B cell (primary cell): Measurements from ENCODE around the gene ZPLD1. TPM values are rescaled to one million over a fixed set of nuclear protein-coding genes. Genes with fewer than 3 reads are reported as not detected.

Source experiments
- ATAC-seq: fragments of 200-7000 bp; cut with Tn5 transposase; one replicate; pipeline ENCODE4 v1.10.0; 2021; ENCODE audit warnings: low read depth, mild to moderate bottlenecking, moderate number of reproducible peaks, moderate library complexity
- CTCF ChIA-PET: fragments of 350-600 bp; sonication (Branson Sonifier 250); formaldehyde crosslinking; loops from one replicate; lab custom pipeline; 2021; ENCODE audit warnings: antibody characterized with exemption, inconsistent platforms; lab: Charles Lee
- POLR2A ChIA-PET: fragments of 350-600 bp; sonication (Branson Sonifier 250); formaldehyde crosslinking; loops from one replicate; lab custom pipeline; 2021; ENCODE audit warnings: antibody characterized with exemption; lab: Charles Lee
- DNase-seq: peaks from one replicate; pipeline ENCODE4 v3.0.0; 2013
- H2AFZ ChIP-seq: 2 replicates; pipeline ENCODE4 v1.6.1; 2012; ENCODE audit warnings: mild to moderate bottlenecking, low read depth, low read length; ENCODE audit not compliant: insufficient read depth, poor library complexity, severe bottlenecking
- H3K27ac ChIP-seq, 2 donors: 1 replicate in 1 of 2; 2 replicates in 1 of 2; pipeline ENCODE4 v1.5.1; 2012 to 2013; ENCODE audit warnings: low read length in 2 of 2, mild to moderate bottlenecking in 2 of 2, moderate library complexity in 1 of 2
- H3K27me3 ChIP-seq, 4 experiments: fragments of 200-600 bp in 1 of 4; sonication (generic) in 1 of 4; replicated peaks in 1 of 4; 1 replicate in 2 of 4; 2 replicates in 2 of 4; pipeline versions ENCODE4 v1.6.1 to v1.7.0; 2013 to 2016; ENCODE audit warnings: low read length in 3 of 4, mild to moderate bottlenecking in 2 of 4, mixed read lengths in 1 of 4, moderate library complexity in 1 of 4; ENCODE audit not compliant: insufficient read depth in 4 of 4, control insufficient read depth in 3 of 4; ENCODE audit errors: control extremely low read depth in 1 of 4
- H3K36me3 ChIP-seq, 2 experiments: replicated peaks in 1 of 2; 1 replicate in 1 of 2; 2 replicates in 1 of 2; pipeline versions ENCODE4 v1.6.1 to v1.7.1; 2013; ENCODE audit warnings: low read length in 1 of 2; ENCODE audit not compliant: insufficient read depth in 2 of 2, control insufficient read depth in 1 of 2; ENCODE audit errors: control extremely low read depth in 1 of 2, extremely low read depth in 1 of 2
- H3K4me1 ChIP-seq, 2 donors: fragments of 200-600 bp in 1 of 2; sonication (generic) in 1 of 2; 1 replicate in 1 of 2; 2 replicates in 1 of 2; pipeline versions ENCODE4 v1.5.1 to v1.6.1; 2013 to 2017; ENCODE audit warnings: low read length in 2 of 2; ENCODE audit not compliant: control insufficient read depth in 2 of 2, insufficient read depth in 2 of 2
- H3K4me2 ChIP-seq: replicated peaks from 2 replicates; pipeline ENCODE3; 2012; ENCODE audit warnings: mild to moderate bottlenecking, low read depth, low read length; ENCODE audit not compliant: poor library complexity, severe bottlenecking
- H3K4me3 ChIP-seq, 5 experiments: fragments of 200-600 bp in 1 of 5; sonication (generic) in 1 of 5; 1 replicate in 3 of 5; 2 replicates in 2 of 5; pipeline versions ENCODE4 v1.5.1 to v1.7.0; 2011 to 2016; ENCODE audit warnings: low read length in 4 of 5, mild to moderate bottlenecking in 4 of 5, low read depth in 2 of 5, control low read depth in 1 of 5, moderate library complexity in 1 of 5; ENCODE audit not compliant: insufficient read depth in 1 of 5; ENCODE audit errors: control extremely low read depth in 1 of 5, extremely low read depth in 1 of 5
- H3K79me2 ChIP-seq: fragments of 200-600 bp; sonication (generic); one replicate; pipeline ENCODE4 v1.6.0; 2016; ENCODE audit warnings: low read length; ENCODE audit not compliant: control insufficient read depth, insufficient read depth
- H3K9ac ChIP-seq: fragments of 200-600 bp; sonication (generic); 2 replicates; pipeline ENCODE4 v1.6.1; 2017; ENCODE audit warnings: mild to moderate bottlenecking, low read length, moderate library complexity
- H3K9me3 ChIP-seq, 3 donors: one replicate each; pipeline versions ENCODE4 v1.6.1 to v1.7.1; 2013; ENCODE audit warnings: low read length in 2 of 3; ENCODE audit not compliant: control insufficient read depth in 2 of 3, insufficient read depth in 1 of 3; ENCODE audit errors: control extremely low read depth in 1 of 3
- H4K20me1 ChIP-seq: 2 replicates; pipeline ENCODE4 v1.6.0; 2012; ENCODE audit warnings: mild to moderate bottlenecking, low read length; ENCODE audit not compliant: insufficient read depth, control insufficient read depth, poor library complexity, severe bottlenecking
- H3K27ac Mint-ChIP-seq: one replicate; pipeline ENCODE4 v1.8.0; 2021; ENCODE audit warnings: mixed read lengths
- H3K27me3 Mint-ChIP-seq: one replicate; pipeline ENCODE4 v1.8.0; 2021; ENCODE audit warnings: mixed read lengths
- H3K4me1 Mint-ChIP-seq: one replicate; pipeline ENCODE4 v1.8.0; 2021; ENCODE audit warnings: mixed read lengths
- H3K4me3 Mint-ChIP-seq: one replicate; pipeline ENCODE4 v1.8.0; 2021; ENCODE audit warnings: mixed read lengths
- H3K9me3 Mint-ChIP-seq: one replicate; pipeline ENCODE4 v1.8.0; 2022; ENCODE audit warnings: mixed read lengths; ENCODE audit not compliant: insufficient read depth
- CTCF ChIP-seq: fragments of 200-600 bp; IDR thresholded peaks from one replicate; pipeline ENCODE4 v1.8.0; 2022; ENCODE audit warnings: antibody characterized with exemption, mild to moderate bottlenecking
- EZH2 ChIP-seq: IDR thresholded peaks from 2 replicates; pipeline ENCODE4 v1.6.1; 2012; ENCODE audit warnings: borderline replicate concordance, low read depth, mild to moderate bottlenecking, moderate library complexity, low read length; ENCODE audit not compliant: insufficient read depth, poor library complexity, severe bottlenecking
- WGBS: methylation state at CpG from one replicate; pipeline ENCODE4 v1.1.5; 2013; ENCODE audit warnings: missing lambda C conversion rate; ENCODE audit not compliant: insufficient coverage; 5-methylcytosine and 5-hydroxymethylcytosine counted together
- intact Hi-C: fragments of 100-400 bp; cut with micrococcal nuclease; formaldehyde crosslinking; loops from one replicate; pipeline ENCODE4 v1.10.0; 2022
- polyA plus RNA-seq: library from polyadenylated mRNA; depleted of rRNA; stranded (reverse); fragments of >200 nt; gene quantifications from 2 replicates; pipeline ENCODE4 v1.2.3, GENCODE V29; 2012
- total RNA-seq, 2 donors: library from RNA; stranded (reverse); fragments of 120-200 nt in 1 of 2; gene quantifications; 1 replicate in 1 of 2; 2 replicates in 1 of 2; pipeline versions ENCODE4 v1.2.3 to v1.2.4, GENCODE V29; 2013 to 2022

The ZPLD1 gene
- total and polyA plus RNA-seq, 2 donors (not counting 1 experiment from before 2014, with no cell fraction given): not detected

- ATAC-seq (no peak), DNase-seq (no peak)
- Histone ChIP-seq H3K4me2 (peak overlapping the region; percentile 32), H3K9ac (peak overlapping the region; percentile 11), H3K27me3 (no peaks in the 10 kb centered on the region), H3K4me3 (peak overlapping the region in 1 of 5 experiments; percentile 21), H3K4me1 (no peaks in the 10 kb centered on the region), H2AFZ (peak overlapping the region; percentile 44), H4K20me1 (no peaks in the 10 kb centered on the region), H3K27ac (no peak overlapping the region), H3K79me2 (no peaks in the 10 kb centered on the region), H3K36me3 (no peaks in the 10 kb centered on the region), H3K9me3 (no peaks in the 10 kb centered on the region)
- CTCF ChIA-PET: interaction anchor here (1.3 to 1.4 kb wide), 2 partner anchors 9 to 15 kb away, joined by 3 to 5 read pairs; no protein-coding TSS in a partner anchor
- no peak for TF ChIP-seq EZH2
- no peak for TF ChIP-seq CTCF
- POLR2A ChIA-PET: no interaction called here
- Mint-ChIP-seq H3K9me3 (no peaks in the 10 kb centered on the region), H3K4me3 (no peak overlapping the region), H3K4me1 (peaks cover 5% of the 10 kb centered on the region), H3K27ac (no peak overlapping the region), H3K27me3 (no peaks in the 10 kb centered on the region)
- WGBS: no CpG with 5 or more reads among the region's 2 CpGs
- intact Hi-C loops: no loop called here
Measured at GRCh38 chr3:102415553-102415952, 19.3 kb upstream of the ZPLD1 start.

GRCh38 chr3:102419786-102420185, 15.0 kb upstream of the ZPLD1 start:
- Histone ChIP-seq H2AFZ (no peak overlapping the region), H4K20me1 (no peaks in the 10 kb centered on the region), H3K4me3 (no peak overlapping the region), H3K27ac (no peak overlapping the region), H3K4me2 (no peak overlapping the region), H3K36me3 (no peaks in the 10 kb centered on the region), H3K4me1 (no peaks in the 10 kb centered on the region), H3K79me2 (no peaks in the 10 kb centered on the region), H3K9ac (no peak overlapping the region), H3K9me3 (no peaks in the 10 kb centered on the region), H3K27me3 (peaks cover 0 to 3% (median 0%) of the 10 kb centered on the region in 4 experiments)
- intact Hi-C loops: no loop called here
- ChIA-PET POLR2A (no interaction called here), CTCF (interaction anchor here (0.7 to 1.0 kb wide), 3 partner anchors 17 to 624 kb away, joined by 3 to 4 read pairs (median 3); no protein-coding TSS in a partner anchor)
- no peak overlapping the region for H3K27ac Mint-ChIP-seq
- no peak overlapping the region for H3K4me3 Mint-ChIP-seq
- DNase-seq: no peak
- H3K27me3 Mint-ChIP-seq: peaks cover 4% of the 10 kb centered on the region
- ATAC-seq: no peak
- no peaks in the 10 kb centered on the region for H3K9me3 Mint-ChIP-seq
- H3K4me1 Mint-ChIP-seq: peaks cover 5% of the 10 kb centered on the region
- TF ChIP-seq EZH2 (no peak), CTCF (no peak)
